ENCODE data around the gene CYP2E1.
"Not testable (repeated sequence)": the region's sequence is repeated elsewhere in the genome, so short reads cannot be mapped to it uniquely, and the experiment has no call there.

Gene CYP2E1

DNA sequence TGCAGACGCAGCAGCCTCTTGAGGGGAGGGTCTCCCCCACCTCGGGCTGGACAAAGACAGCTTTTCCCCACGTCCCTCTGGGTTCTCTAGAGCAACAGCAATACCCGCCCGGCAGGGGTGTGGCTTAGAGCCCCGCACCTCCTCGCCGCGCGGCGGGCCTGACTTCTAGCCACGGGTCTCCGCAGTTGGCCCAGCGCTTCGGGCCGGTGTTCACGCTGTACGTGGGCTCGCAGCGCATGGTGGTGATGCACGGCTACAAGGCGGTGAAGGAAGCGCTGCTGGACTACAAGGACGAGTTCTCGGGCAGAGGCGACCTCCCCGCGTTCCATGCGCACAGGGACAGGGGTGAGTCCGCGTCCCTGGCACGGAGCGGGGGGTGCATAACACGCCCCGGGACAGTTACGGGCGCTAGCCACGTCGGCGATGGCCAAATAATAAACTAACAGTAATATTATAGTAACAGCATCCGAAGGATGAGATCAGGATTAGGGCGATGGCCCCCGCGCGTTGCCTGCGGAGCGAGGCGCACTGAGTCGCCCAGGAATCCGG is 1.2 kb downstream of the CYP2E1 start:
- no peak for DNase-seq (ENCODE audit: low read depth in 3 of 3, low spot score in 1 of 3)

- DNase-seq (ENCODE audit: low read depth in 3 of 3, low spot score in 1 of 3): no peak
These were observed 1.8 kb downstream of the CYP2E1 start for GRCh38 chr10:133528845-133529575.

GRCh38 chr10:133529576-133529946 is 2.4 kb downstream of the CYP2E1 start:
- DNase-seq (ENCODE audit: low read depth in 3 of 3, low spot score in 1 of 3): no peak

DNA sequence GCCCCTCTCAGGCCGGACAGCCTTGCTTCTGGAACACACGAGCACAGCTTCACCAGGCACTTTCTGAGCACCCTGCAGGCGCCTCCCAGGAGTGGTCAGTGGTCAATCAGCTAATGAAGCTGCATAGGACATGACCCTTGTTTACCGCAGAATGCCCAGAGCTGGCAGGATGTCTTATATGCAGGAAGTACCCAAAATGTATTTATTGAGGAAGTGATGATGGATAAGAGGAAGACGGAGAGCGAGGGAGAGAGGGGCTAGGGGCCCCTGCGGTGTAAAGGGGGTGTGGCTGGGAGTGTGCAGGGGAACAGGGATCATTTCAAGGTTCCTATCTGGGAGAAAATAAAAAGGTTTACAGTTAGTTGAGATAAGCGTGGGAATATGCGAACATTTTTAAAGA is 3.3 kb downstream of the CYP2E1 start:
- DNase-seq (ENCODE audit: low read depth in 3 of 3, low spot score in 1 of 3): no peak

DNA sequence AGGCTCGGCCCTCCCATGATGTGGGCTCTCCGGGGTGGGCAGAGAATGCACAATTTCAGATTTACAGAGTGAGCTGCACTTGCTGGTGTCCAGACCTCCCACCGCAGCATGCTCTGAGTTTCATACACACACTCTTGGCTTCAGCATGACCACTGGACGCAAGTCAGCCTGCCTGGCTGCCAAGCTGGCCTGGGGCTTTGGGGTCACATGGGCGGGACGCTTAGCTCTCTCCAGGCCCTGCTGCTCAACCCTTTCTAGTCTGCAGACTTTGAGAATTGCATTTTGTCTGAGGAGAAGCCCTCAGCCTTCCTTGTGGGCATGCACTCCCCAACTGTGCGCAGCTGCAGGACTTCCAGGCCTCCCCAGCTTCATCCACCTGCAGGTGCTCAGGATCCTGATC is 5.7 kb downstream of the CYP2E1 start:
- no peak for DNase-seq (ENCODE audit: low read depth in 3 of 3, low spot score in 1 of 3)

GRCh38 chr10:133534417-133534816 is 7.3 kb downstream of the CYP2E1 start:
- no peak for DNase-seq (ENCODE audit: low read depth in 3 of 3, low spot score in 1 of 3)

- DNase-seq (ENCODE audit: low read depth in 3 of 3, low spot score in 1 of 3): no peak
These were observed 9.0 kb downstream of the CYP2E1 start for GRCh38 chr10:133536198-133536597.

DNA sequence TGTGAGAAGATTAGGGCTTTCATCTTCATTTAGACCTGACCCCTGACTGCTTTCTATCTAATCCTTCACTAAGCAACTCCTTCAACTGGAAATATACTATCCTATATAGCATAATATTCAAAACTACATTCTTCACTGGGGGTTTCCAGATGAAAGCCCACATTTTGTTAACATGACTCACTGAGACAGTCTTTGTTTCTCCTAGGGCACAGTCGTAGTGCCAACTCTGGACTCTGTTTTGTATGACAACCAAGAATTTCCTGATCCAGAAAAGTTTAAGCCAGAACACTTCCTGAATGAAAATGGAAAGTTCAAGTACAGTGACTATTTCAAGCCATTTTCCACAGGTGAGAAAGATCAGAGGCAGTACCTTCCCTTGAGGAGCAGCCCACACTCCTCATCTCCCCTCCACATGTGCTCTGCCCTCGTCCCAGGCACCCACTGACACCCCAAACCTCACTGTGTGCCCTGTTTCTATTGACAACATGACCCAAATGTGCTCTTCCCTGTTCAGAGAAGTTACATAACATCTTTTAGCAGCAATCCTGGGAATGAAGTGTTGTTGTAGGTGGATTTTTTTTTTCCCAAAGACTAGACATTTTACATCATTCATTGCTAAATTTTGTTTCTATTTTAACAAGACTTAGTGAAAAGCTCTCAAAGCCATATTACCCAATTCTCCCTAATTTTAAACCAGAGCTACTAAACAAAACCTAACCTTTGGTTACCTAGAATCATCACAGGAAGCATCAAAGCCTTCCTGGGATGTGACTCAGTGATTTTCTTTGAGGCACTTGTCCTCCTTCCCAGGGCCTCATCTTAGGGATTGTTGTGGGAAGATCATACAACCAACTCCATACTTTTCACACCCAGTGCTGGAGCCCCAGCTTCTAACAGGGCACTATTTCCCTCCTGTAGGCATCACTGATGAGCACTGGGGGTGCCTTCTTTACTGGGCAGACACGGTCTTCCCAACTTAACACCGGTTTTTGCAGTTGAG is 10.7 kb downstream of the CYP2E1 start:
- DNase-seq (ENCODE audit: low read depth in 3 of 3, low spot score in 1 of 3): no peak

DNA sequence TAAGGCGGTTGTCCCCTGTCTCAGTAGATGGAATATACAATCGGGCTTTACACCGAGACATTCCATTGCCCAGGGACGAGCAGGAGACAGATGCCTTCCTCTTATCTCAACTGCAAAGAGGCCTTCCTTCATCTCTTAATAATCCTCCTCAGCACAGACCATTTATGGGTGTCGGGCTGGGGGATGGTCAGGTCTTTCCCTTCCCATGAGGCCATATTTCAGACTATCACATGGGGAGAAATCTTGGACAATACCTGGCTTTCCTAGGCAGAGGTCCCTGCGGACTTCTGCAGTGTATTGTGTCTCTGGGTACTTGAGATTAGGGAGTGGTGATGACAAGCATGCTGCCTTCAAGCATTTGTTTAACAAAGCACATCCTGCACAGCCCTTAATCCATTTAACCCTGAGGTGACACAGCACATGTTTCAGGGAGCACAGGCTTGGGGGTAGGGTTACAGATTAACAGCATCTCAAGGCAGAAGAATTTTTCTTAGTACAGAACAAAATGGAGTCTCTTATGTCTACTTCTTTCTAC is 14.3 kb downstream of the CYP2E1 start:
- not testable (repeated sequence) for DNase-seq (ENCODE audit: low read depth in 3 of 3, low spot score in 1 of 3)

GRCh38 chr10:133544506-133544905 is 17.3 kb downstream of the CYP2E1 start:
- no peak for DNase-seq (ENCODE audit: low read depth in 3 of 3, low spot score in 1 of 3)

- DNase-seq (ENCODE audit: low read depth in 3 of 3, low spot score in 1 of 3): no peak
These were observed 27.4 kb downstream of the CYP2E1 start for GRCh38 chr10:133554600-133554999.

- DNase-seq (ENCODE audit: low read depth in 3 of 3, low spot score in 1 of 3): no peak
These were observed 28.4 kb downstream of the CYP2E1 start for GRCh38 chr10:133555521-133555920.

DNA sequence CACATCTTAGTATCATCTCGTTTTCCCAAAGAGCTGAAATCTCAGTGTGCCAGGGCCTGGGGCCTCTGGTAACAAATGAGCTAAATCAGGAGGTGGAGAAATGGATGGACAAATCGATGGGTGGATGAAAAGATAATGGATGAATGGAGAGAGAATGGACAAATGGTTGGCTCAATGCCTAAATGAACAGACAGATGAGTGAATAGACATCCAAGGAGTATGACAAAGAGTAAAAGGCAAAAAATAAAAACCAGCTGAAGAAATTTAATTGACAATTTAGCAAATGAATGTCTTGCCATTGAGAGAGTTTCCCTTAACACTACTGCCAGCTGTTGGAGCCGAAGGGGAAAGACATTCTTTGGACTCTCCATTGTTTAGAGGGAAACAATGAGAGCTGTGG is 30.2 kb downstream of the CYP2E1 start:
- no peak for DNase-seq (ENCODE audit: low read depth in 3 of 3, low spot score in 1 of 3)

DNA sequence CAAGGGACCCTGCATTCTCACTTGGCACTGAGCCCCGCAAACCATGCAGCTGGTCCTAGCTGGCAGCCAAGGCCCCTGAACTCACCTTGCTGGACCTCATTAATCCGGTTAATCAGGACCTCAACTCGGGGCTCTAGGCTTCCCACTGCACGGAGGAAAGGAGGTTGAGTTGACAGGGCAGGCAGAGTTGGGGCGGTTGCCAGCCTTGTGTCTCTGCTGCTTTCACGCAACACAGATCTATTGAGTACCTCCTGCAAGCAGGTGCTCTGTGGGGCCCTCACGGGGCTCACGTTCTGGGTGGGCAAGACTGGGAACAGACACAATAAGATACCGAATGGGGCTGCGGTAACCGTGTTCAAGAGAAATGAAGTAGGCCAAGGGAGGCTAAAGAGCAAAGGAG is 32.1 kb downstream of the CYP2E1 start:
- no peak for DNase-seq (ENCODE audit: low read depth in 3 of 3, low spot score in 1 of 3)

GRCh38 chr10:133564816-133565215 is 37.7 kb downstream of the CYP2E1 start:
- DNase-seq (ENCODE audit: low read depth in 3 of 3, low spot score in 1 of 3): no peak

- no peak for DNase-seq (ENCODE audit: low read depth in 3 of 3, low spot score in 1 of 3)
These were observed 38.5 kb downstream of the CYP2E1 start, which contains the start of gene SYCE1 for GRCh38 chr10:133565441-133566294. Gene SYCE1, minus strand, starts transcription at chr10:133565583. Its CDS starts 54 bp downstream, at chr10:133565529.

DNA sequence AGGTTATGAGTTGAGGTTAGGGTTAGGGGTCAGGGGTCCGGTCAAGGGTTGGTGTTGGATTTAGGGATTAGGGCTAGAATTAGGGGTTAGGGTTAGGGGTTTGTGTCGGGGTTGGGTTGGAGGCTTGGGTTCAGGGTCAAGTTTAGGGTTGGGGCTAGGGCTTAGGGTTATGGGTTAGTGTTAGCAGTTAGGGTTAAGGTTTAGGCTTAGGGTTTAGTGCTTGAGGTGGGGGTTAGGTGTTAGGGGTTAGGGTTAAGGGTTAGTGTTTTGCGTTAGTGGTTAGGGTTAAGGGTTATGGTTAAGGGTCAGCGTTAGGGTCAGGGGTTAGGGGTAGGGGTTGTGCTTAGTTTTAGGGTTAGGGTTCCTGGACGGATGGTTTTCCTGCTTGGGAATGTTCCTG is 40.0 kb downstream of the CYP2E1 start:
- no peak for DNase-seq (ENCODE audit: low read depth in 3 of 3, low spot score in 1 of 3)

DNA sequence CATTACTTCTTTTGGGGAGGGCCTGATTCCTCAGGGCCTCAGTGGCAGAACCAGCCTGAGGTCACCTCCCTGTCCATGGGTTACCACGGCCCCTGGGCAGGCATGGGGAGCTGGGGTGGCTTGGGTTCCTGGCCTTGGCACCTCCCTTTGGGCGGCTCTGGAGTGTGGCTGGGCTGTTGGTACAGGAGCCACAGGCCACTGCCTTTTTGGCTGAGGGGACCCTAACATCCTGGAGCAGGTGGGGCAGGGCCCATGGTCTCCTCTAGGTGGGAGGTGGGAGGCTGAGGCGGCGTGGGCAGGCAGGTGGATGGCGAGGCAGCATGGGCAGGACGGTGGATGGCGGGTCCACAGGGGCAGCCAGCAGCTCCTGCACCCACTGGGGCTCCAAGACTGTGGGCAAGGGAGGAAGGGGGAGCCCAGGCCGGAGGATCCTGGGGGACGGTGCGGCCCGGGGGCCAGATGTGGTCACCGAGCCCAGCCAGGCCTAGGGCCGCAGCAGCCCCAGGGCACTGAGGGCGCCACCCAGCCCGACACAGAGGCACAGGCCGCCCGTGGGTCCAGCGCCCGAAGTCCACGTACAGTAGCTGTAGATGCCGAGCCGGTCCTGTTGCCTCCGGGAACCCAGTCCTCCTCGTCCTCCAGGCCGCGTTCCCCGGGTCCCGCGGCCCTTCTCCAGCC is 40.6 kb downstream of the CYP2E1 start:
- DNase-seq (ENCODE audit: low read depth in 3 of 3, low spot score in 1 of 3): no peak

DNA sequence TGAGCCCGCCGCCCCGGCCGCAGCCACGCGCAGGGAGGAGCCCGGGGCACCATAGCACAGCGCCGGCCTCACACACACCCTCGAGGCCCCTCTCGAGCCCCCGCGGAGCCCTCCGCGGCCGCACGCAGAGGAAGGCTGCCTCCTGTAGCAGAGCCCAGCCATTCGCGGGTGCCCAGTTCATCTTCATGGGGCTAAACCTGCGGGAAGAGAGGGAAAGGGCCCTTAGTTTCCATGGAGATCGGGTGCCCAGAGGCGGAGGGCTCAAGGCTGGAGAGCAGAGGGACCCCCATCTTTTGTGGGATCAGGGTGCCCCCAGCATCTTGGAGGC is 41.1 kb downstream of the CYP2E1 start:
- no peak for DNase-seq (ENCODE audit: low read depth in 3 of 3, low spot score in 1 of 3)

DNA sequence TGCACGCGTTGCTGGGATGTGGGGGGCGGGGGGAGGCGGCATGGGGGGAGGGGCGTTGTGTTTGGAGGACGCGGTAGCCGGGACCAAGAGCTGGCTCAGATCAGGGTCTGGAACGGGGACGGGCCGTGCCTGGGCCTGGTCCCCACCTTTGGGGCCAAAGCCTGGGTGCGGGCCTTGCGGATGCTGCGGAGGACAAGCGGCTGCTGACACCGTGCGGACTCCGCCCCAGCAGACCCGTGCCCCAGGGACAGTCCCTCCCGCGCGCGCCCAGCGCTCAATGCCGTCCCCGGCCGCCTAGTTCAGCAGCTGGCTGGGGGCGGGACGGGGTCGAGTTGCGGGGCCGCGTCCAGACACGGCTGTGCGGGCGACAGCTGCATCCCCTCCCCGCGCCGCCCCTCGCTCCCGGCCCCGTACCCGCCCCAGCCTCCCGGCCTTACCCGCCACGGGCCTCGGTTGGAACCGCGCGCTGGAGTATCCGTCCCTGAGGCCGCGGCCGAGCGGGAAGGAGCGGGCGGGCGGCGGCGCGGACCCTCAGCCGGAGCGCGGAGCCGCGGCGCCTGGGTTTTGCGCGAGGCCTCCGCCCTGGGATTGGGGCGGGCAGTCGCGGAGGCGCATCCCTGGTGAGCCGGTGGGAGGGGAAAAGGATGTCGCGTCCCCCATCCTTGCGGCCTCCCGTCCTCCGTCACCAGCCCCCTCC is 41.8 kb downstream of the CYP2E1 start:
- DNase-seq (ENCODE audit: low read depth in 3 of 3, low spot score in 1 of 3): not testable (repeated sequence)

Measured in stimulated activated CD4-positive, alpha-beta T cell treated with anti-CD3 and anti-CD28 coated beads, TNF-alpha, amount 100 ng/mL, for 1 hour (primary cell).